Keratinocyte (primary cell): ENCODE measurements around the gene PLA2G4C. TPM values are rescaled to one million over a fixed set of nuclear protein-coding genes. Genes with fewer than 3 reads are reported as not detected.
"Not testable (repeated sequence)": the region's sequence is repeated elsewhere in the genome, so short reads cannot be mapped to it uniquely, and the experiment has no call there.

ENCODE experiments used
- DNase-seq: peaks from one replicate; pipeline ENCODE4 v3.0.0-alpha.2; 2011; ENCODE audit warnings: low read depth, missing footprints, low spot score
- FAIRE-seq: peaks from 2 replicates; lab custom pipeline; 2011; peaks lifted over from hg19 to GRCh38; lab: Jason Lieb, UNC
- H2AFZ ChIP-seq: 2 replicates; pipeline ENCODE4 v1.6.0; 2012; ENCODE audit warnings: low read length, control low read depth, inconsistent platforms; ENCODE audit not compliant: control insufficient read depth
- H3K27ac ChIP-seq: 2 replicates; pipeline ENCODE4 v1.5.1; 2011; ENCODE audit warnings: low read length; ENCODE audit not compliant: control insufficient read depth, insufficient read depth
- H3K27me3 ChIP-seq: 3 replicates; pipeline ENCODE4 v1.6.0; 2011; ENCODE audit warnings: low read length; ENCODE audit not compliant: control insufficient read depth, insufficient read depth; ENCODE audit errors: extremely low read depth
- H3K36me3 ChIP-seq, 2 experiments: 2 replicates in 1 of 2; 3 replicates in 1 of 2; pipeline ENCODE4 v1.5.1; 2011; ENCODE audit warnings: low read length in 2 of 2, mild to moderate bottlenecking in 1 of 2; ENCODE audit not compliant: control insufficient read depth in 2 of 2, insufficient read depth in 2 of 2; ENCODE audit errors: extremely low read depth in 1 of 2
- H3K4me1 ChIP-seq: 3 replicates; pipeline ENCODE4 v1.5.1; 2011; ENCODE audit warnings: low read length; ENCODE audit not compliant: control insufficient read depth, insufficient read depth; ENCODE audit errors: extremely low read depth
- H3K4me2 ChIP-seq: 3 replicates; pipeline ENCODE4 v1.6.0; 2011; ENCODE audit warnings: low read depth, low read length; ENCODE audit not compliant: control insufficient read depth, insufficient read depth; ENCODE audit errors: extremely low read depth
- H3K4me3 ChIP-seq, 3 experiments: fragments of 200-600 bp in 1 of 3; sonication (generic) in 1 of 3; 2 replicates in 2 of 3; 3 replicates in 1 of 3; pipeline ENCODE4 v1.5.1; 2011 to 2016; ENCODE audit warnings: low read length in 3 of 3, mild to moderate bottlenecking in 3 of 3, control low read depth in 2 of 3, inconsistent platforms in 1 of 3, low read depth in 1 of 3, mixed read lengths in 1 of 3, mixed run types in 1 of 3, moderate library complexity in 1 of 3; ENCODE audit not compliant: control insufficient read depth in 2 of 3, insufficient read depth in 2 of 3; ENCODE audit errors: extremely low read depth in 1 of 3
- H3K79me2 ChIP-seq: 2 replicates; pipeline ENCODE4 v1.6.0; 2012; ENCODE audit warnings: low read length; ENCODE audit not compliant: control insufficient read depth, insufficient read depth
- H3K9ac ChIP-seq: 3 replicates; pipeline ENCODE4 v1.6.0; 2011; ENCODE audit warnings: low read length; ENCODE audit not compliant: control insufficient read depth, insufficient read depth; ENCODE audit errors: extremely low read depth
- H3K9me1 ChIP-seq: 3 replicates; pipeline ENCODE4 v1.6.0; 2011; ENCODE audit warnings: low read length; ENCODE audit not compliant: control insufficient read depth, insufficient read depth; ENCODE audit errors: extremely low read depth
- H3K9me3 ChIP-seq: 2 replicates; pipeline ENCODE4 v1.5.1; 2012; ENCODE audit warnings: low read depth, low read length; ENCODE audit not compliant: control insufficient read depth
- H4K20me1 ChIP-seq: 3 replicates; pipeline ENCODE4 v1.6.0; 2011; ENCODE audit warnings: low read length; ENCODE audit not compliant: control insufficient read depth, insufficient read depth; ENCODE audit errors: extremely low read depth
- CTCF ChIP-seq, 3 experiments: IDR thresholded peaks in 1 of 3; conservative IDR thresholded peaks in 1 of 3; optimal IDR thresholded peaks in 1 of 3; 2 replicates in 2 of 3; 3 replicates in 1 of 3; pipeline versions ENCODE3 to v1.5.1; 2011; ENCODE audit warnings: low read length in 3 of 3, mild to moderate bottlenecking in 3 of 3, moderate library complexity in 2 of 3, control low read depth in 1 of 3, inconsistent platforms in 1 of 3; ENCODE audit not compliant: insufficient read depth in 2 of 3; ENCODE audit errors: extremely low read depth in 1 of 3
- EZH2 ChIP-seq: IDR thresholded peaks from one replicate; pipeline ENCODE4 v1.6.1; 2012; ENCODE audit warnings: inconsistent platforms, mild to moderate bottlenecking, low read length, moderate library complexity
- dilution Hi-C: fragments of 300-500 bp; cut with MboI; formaldehyde crosslinking; loops from one replicate; pipeline ENCODE4 v1.7.0; 2020; ENCODE audit warnings: low sequenced_read_pairs; ENCODE audit not compliant: extremely low pct_ligation_motif_present
- polyA plus RNA-seq, 5 experiments: library from polyadenylated mRNA; depleted of rRNA in 3 of 5; stranded (reverse) in 3 of 5; stranded (forward) in 1 of 5; unstranded in 1 of 5; fragments of >200 nt; gene quantifications; 1 replicate in 1 of 5; 2 replicates in 3 of 5; 3 replicates in 1 of 5; pipeline versions ENCODE4 v1.2.1 to v1.2.3, GENCODE V29; 2011 to 2012; ENCODE audit warnings: missing spikeins in 2 of 5, low read depth in 1 of 5, low replicate concordance in 1 of 5

The PLA2G4C gene
- polyA plus RNA-seq, 1 donor (not counting 4 experiments of a cell fraction or from before 2014, with no cell fraction given): 0.35 TPM

DNA sequence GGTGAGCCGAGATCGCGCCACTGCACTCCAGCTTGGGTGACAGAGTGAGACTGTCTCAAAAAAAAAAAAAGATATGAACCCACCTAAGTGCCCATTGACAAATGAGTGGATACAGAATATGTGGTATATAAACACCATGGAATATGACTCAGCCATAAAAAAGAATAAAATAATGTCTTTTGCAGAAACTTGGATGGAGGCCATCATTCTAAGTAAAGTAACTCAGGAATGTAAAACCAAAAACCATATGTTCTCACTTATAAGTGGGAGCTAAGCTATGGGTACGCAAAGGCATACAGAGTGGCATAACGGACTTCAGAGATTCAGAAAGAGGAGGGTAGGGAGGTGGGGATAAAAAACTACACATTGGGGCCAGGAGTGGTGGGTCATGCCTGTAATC, 29.5 kb downstream of the PLA2G4C start:
- no peaks in the 10 kb centered on the region for H3K36me3 ChIP-seq
- no peak overlapping the region for H3K27ac ChIP-seq
- TF ChIP-seq EZH2 (no peak), CTCF (optimal IDR thresholded peaks at IDR 0.05 in 1 of 3, IDR thresholded peaks at IDR 0.05 in 1 of 3, conservative IDR thresholded peaks at IDR 0.05 in 1 of 3; ENCODE audit: extremely low read depth in 1 of 3, insufficient read depth in 2 of 3, low read length in 3 of 3) (no peak)
- no peaks in the 10 kb centered on the region for H4K20me1 ChIP-seq
- no peak overlapping the region for H3K4me3 ChIP-seq
- no peak overlapping the region for H3K9ac ChIP-seq
- H3K79me2 ChIP-seq: no peaks in the 10 kb centered on the region
- H3K4me2 ChIP-seq: no peak overlapping the region
- H3K9me3 ChIP-seq: no peaks in the 10 kb centered on the region
- H2AFZ ChIP-seq: no peak overlapping the region
- dilution Hi-C loops: no loop called here
- H3K27me3 ChIP-seq: no peaks in the 10 kb centered on the region
- DNase-seq (no peak), FAIRE-seq (no peak)
- no peaks in the 10 kb centered on the region for H3K4me1 ChIP-seq
- no peaks in the 10 kb centered on the region for H3K9me1 ChIP-seq

- not testable (repeated sequence) for H3K4me3 ChIP-seq, H3K9ac ChIP-seq, FAIRE-seq
These were observed 40.3 kb downstream of the PLA2G4C start for GRCh38 chr19:48070177-48070769.

GRCh38 chr19:48069435-48069834, 41.2 kb downstream of the PLA2G4C start:
- Histone ChIP-seq H3K9me1 (no peaks in the 10 kb centered on the region), H3K4me3 (no peak overlapping the region), H3K9me3 (no peaks in the 10 kb centered on the region), H3K27ac (no peak overlapping the region), H3K9ac (no peak overlapping the region), H3K27me3 (no peaks in the 10 kb centered on the region), H3K4me2 (no peak overlapping the region), H2AFZ (no peak overlapping the region), H3K79me2 (no peaks in the 10 kb centered on the region), H4K20me1 (no peaks in the 10 kb centered on the region), H3K4me1 (no peaks in the 10 kb centered on the region), H3K36me3 (no peaks in the 10 kb centered on the region)
- DNase-seq (no peak), FAIRE-seq (no peak)
- dilution Hi-C loops: no loop called here
- no peak for TF ChIP-seq CTCF (optimal IDR thresholded peaks at IDR 0.05 in 1 of 3, IDR thresholded peaks at IDR 0.05 in 1 of 3, conservative IDR thresholded peaks at IDR 0.05 in 1 of 3; ENCODE audit: extremely low read depth in 1 of 3, insufficient read depth in 2 of 3, low read length in 3 of 3)

More at GRCh38 chr19:48070177-48070769, 40.3 kb downstream of the PLA2G4C start:
- DNase-seq, H2AFZ ChIP-seq, H3K4me2 ChIP-seq, H3K36me3 ChIP-seq, H3K9me3 ChIP-seq, H3K4me1 ChIP-seq, H3K27ac ChIP-seq, dilution Hi-C loops, H4K20me1 ChIP-seq, H3K79me2 ChIP-seq, H3K9me1 ChIP-seq, H3K27me3 ChIP-seq: not testable (repeated sequence)
